PC-3 (cell line): ENCODE results near the gene ACY1. TPM values are rescaled to one million over a fixed set of nuclear protein-coding genes. Genes with fewer than 3 reads are reported as not detected.

ENCODE experiments used
- ATAC-seq: fragments of 200-7000 bp; cut with Tn5 transposase; 2 replicates; pipeline ENCODE4 v1.9.1; 2020; ENCODE audit warnings: mild to moderate bottlenecking, moderate library complexity
- BruUV-seq: library from RNA; stranded (reverse); fragments of 400-500 nt; replicated peaks from 2 replicates; lab custom pipeline; 2021; lab: Mats Ljungman, UMichigan
- CTCF ChIA-PET: fragments of 300-600 bp; sonication (Branson Sonifier 250); formaldehyde crosslinking; loops from one replicate; lab custom pipeline; 2022; ENCODE audit warnings: antibody characterized with exemption; lab: Charles Lee
- POLR2A ChIA-PET: fragments of 300-600 bp; sonication (Branson Sonifier 250); formaldehyde crosslinking; loops from one replicate; lab custom pipeline; 2022; ENCODE audit warnings: antibody characterized with exemption; ENCODE audit not compliant: unreplicated experiment; lab: Charles Lee
- DNase-seq: peaks from one replicate; pipeline ENCODE4 v3.0.0-alpha.2; 2015
- H2AFZ ChIP-seq: fragments of 300-600 bp; sonication (generic); 2 replicates; pipeline ENCODE4 v1.6.0; 2016; ENCODE audit warnings: antibody characterized with exemption, low read length
- H3F3A ChIP-seq: fragments of 300-600 bp; sonication (generic); one replicate; pipeline ENCODE4 v1.6.0; 2017; ENCODE audit warnings: antibody characterized with exemption, low read length, control low read depth, mild to moderate bottlenecking; ENCODE audit not compliant: unreplicated experiment
- H3K27ac ChIP-seq: fragments of 300-600 bp; sonication (generic); 2 replicates; pipeline ENCODE4 v1.5.1; 2016; ENCODE audit warnings: mild to moderate bottlenecking, low read length
- H3K27me3 ChIP-seq: fragments of 300-600 bp; sonication (generic); 2 replicates; pipeline ENCODE4 v1.6.1; 2016; ENCODE audit warnings: low read length, mixed read lengths
- H3K36me3 ChIP-seq: fragments of 300-600 bp; sonication (generic); 2 replicates; pipeline ENCODE4 v1.6.1; 2016; ENCODE audit warnings: low read depth, mixed run types, low read length, mixed read lengths
- H3K4me1 ChIP-seq: fragments of 300-600 bp; sonication (generic); 2 replicates; pipeline ENCODE4 v1.5.1; 2016; ENCODE audit warnings: low read length; ENCODE audit not compliant: insufficient read depth
- H3K4me2 ChIP-seq: fragments of 300-600 bp; sonication (generic); 2 replicates; pipeline ENCODE4 v1.6.0; 2016; ENCODE audit warnings: low read length
- H3K4me3 ChIP-seq: fragments of 300-600 bp; sonication (generic); 2 replicates; pipeline ENCODE4 v1.5.1; 2016; ENCODE audit warnings: mild to moderate bottlenecking, low read length, mixed read lengths
- H3K79me2 ChIP-seq: fragments of 300-600 bp; sonication (generic); 2 replicates; pipeline ENCODE4 v1.6.1; 2017; ENCODE audit warnings: low read length, mixed read lengths
- H3K9ac ChIP-seq: fragments of 300-600 bp; sonication (generic); 2 replicates; pipeline ENCODE4 v1.6.0; 2016; ENCODE audit warnings: mild to moderate bottlenecking, low read length
- H3K9me2 ChIP-seq: fragments of 300-600 bp; sonication (generic); replicated peaks from 2 replicates; pipeline ENCODE4 v1.6.1; 2016; ENCODE audit warnings: mixed run types, low read length, mixed read lengths
- H3K9me3 ChIP-seq: fragments of 300-600 bp; sonication (generic); 2 replicates; pipeline ENCODE4 v1.6.1; 2016; ENCODE audit warnings: low read length, mixed read lengths
- H4K20me1 ChIP-seq: fragments of 300-600 bp; sonication (generic); 2 replicates; pipeline ENCODE4 v1.6.1; 2016; ENCODE audit warnings: low read length, mixed read lengths
- EZH2 ChIP-seq: fragments of 300-600 bp; sonication (generic); IDR thresholded peaks from one replicate; pipeline ENCODE4 v1.6.1; 2017; ENCODE audit warnings: antibody characterized with exemption, mild to moderate bottlenecking, low read length; ENCODE audit not compliant: unreplicated experiment
- EZH2phosphoT487 ChIP-seq: fragments of 300-600 bp; sonication (generic); IDR thresholded peaks from 2 replicates; pipeline ENCODE4 v1.6.1; 2018; ENCODE audit warnings: mild to moderate bottlenecking, antibody characterized with exemption, low read length, borderline replicate concordance
- intact Hi-C: fragments of 100-400 bp; cut with micrococcal nuclease; formaldehyde crosslinking; loops from 2 replicates; pipeline ENCODE4 v1.9.0; 2023
- total RNA-seq: library from RNA; depleted of rRNA; stranded (reverse); fragments of >200 nt; gene quantifications from 2 replicates; pipeline ENCODE4 v1.2.3, GENCODE V29; 2014
- TF ChIP-seq, protein P1 (sequence below): fragments of 300-600 bp; sonication (generic); conservative IDR thresholded peaks from 2 replicates; pipeline ENCODE4 v1.5.1; 2017; ENCODE audit warnings: antibody characterized with exemption, low read depth, mild to moderate bottlenecking, low read length

Gene ACY1
- total RNA-seq, 1 experiment from 2014 or later: 71.3 TPM

DNA sequence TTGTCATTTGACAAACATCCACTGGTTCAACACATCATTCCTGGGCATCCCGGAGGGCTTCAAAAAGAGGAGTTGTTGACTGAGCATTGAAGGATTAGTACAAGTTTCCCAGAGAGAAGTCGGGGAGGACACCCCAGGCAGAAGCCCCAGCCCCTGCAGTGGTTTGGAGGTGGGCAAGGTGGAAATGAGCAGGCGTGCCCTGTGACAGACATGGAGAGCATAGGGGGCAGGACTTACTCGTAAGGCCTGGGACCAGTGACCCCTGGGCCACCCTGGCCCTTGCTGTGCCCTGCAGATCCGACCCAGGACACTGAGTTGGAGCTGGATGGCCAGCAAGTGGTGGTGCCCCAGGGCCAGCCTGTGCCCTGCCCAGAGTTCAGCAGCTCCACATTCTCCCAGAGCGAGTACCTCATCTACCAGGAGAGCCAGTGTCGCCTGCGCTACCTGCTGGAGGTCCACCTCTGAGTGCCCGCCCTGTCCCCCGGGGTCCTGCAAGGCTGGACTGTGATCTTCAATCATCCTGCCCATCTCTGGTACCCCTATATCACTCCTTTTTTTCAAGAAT is 35.2 kb upstream of the ACY1 start:
- Histone ChIP-seq H3K4me3 (no peak overlapping the region), H3K4me2 (no peak overlapping the region), H2AFZ (no peak overlapping the region), H3K9me2 (no peaks in the 10 kb centered on the region), H3K79me2 (no peaks in the 10 kb centered on the region), H3K36me3 (no peaks in the 10 kb centered on the region), H3K27me3 (no peaks in the 10 kb centered on the region), H3K9ac (no peak overlapping the region), H3K4me1 (peaks cover 6% of the 10 kb centered on the region), H4K20me1 (no peaks in the 10 kb centered on the region), H3F3A (no peaks in the 10 kb centered on the region), H3K27ac (no peak overlapping the region), H3K9me3 (no peaks in the 10 kb centered on the region)
- DNase-seq (no peak), ATAC-seq (no peak)
- CTCF ChIA-PET: no interaction called here
- TF ChIP-seq EZH2phosphoT487 (no peak), EZH2 (no peak)
- TF ChIP-seq, protein P1, sequence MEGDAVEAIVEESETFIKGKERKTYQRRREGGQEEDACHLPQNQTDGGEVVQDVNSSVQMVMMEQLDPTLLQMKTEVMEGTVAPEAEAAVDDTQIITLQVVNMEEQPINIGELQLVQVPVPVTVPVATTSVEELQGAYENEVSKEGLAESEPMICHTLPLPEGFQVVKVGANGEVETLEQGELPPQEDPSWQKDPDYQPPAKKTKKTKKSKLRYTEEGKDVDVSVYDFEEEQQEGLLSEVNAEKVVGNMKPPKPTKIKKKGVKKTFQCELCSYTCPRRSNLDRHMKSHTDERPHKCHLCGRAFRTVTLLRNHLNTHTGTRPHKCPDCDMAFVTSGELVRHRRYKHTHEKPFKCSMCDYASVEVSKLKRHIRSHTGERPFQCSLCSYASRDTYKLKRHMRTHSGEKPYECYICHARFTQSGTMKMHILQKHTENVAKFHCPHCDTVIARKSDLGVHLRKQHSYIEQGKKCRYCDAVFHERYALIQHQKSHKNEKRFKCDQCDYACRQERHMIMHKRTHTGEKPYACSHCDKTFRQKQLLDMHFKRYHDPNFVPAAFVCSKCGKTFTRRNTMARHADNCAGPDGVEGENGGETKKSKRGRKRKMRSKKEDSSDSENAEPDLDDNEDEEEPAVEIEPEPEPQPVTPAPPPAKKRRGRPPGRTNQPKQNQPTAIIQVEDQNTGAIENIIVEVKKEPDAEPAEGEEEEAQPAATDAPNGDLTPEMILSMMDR: no peak
- POLR2A ChIA-PET: interaction anchor here (0.7 kb wide), 1 partner anchor 563 kb away, joined by 3 read pairs; the partner anchor contains the start of gene MANF
- intact Hi-C loops: no loop called here
- no TSS peak for BruUV-seq

DNA sequence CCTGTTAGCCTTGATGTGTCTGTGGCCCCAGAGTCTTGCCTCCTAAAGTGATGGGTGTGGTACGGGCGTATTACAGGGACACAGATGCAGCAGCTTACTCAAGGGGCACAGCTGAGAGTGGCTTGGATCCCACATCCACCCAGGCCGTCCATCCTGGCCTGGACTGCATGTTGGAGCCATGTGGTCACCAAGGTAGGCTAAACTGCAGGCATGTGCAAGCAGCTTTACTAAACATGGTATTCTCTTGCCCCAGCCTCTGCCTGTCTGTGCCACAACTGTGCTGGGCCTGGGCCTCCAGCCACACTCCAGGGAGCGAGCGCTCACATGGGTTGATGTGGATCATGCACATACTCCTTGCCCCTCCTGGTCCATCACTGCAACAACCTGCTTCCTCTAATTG is 34.2 kb upstream of the ACY1 start:
- H3K4me1 ChIP-seq: 0 out of 2 replicates have a peak, but pooled peaks cover 6% of the 10 kb centered on the region
- no peaks in the 10 kb centered on the region for H3K79me2 ChIP-seq
- intact Hi-C loops: no loop called here
- DNase-seq (no peak), ATAC-seq (no peak)
- ChIA-PET CTCF (no interaction called here), POLR2A (no interaction called here)
- H3K36me3 ChIP-seq: no peaks in the 10 kb centered on the region
- H3K9me2 ChIP-seq: no peaks in the 10 kb centered on the region
- H3K4me2 ChIP-seq: no peak overlapping the region
- no peaks in the 10 kb centered on the region for H3K9me3 ChIP-seq
- no TSS peak for BruUV-seq
- H3F3A ChIP-seq: no peaks in the 10 kb centered on the region
- no peaks in the 10 kb centered on the region for H4K20me1 ChIP-seq
- no peaks in the 10 kb centered on the region for H3K27me3 ChIP-seq
- no peak overlapping the region for H3K4me3 ChIP-seq
- TF ChIP-seq, protein P1: no peak
- TF ChIP-seq EZH2phosphoT487: no peak
- no peak for TF ChIP-seq EZH2
- H2AFZ ChIP-seq: no peak overlapping the region
- H3K27ac ChIP-seq: no peak overlapping the region
- H3K9ac ChIP-seq: no peak overlapping the region

DNA sequence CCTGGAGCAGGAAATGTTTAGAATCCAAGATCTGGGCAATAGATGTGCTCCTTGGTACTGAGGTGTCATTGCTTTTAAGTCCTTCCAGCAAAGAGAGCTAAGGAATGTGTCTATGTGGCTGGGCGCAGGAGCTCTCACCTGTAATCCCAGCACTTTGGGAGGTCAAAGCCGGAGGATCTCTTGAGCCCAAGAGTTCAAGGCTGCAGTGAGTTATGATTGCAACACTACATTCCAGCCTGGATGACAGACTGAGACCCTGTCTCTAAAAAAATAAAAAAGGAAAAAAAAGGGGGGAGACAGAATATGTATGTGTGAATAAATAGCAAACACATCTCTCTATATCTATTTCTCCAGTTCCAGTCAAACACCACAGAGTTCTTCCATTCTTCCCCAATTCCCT is 32.4 kb upstream of the ACY1 start:
- no peaks in the 10 kb centered on the region for H3K27me3 ChIP-seq
- no peak overlapping the region for H3K27ac ChIP-seq
- 0 out of 2 replicates have a peak, but pooled peaks cover 6% of the 10 kb centered on the region for H3K4me1 ChIP-seq
- CTCF ChIA-PET: no interaction called here
- DNase-seq: no peak
- H3K9me2 ChIP-seq: no peaks in the 10 kb centered on the region
- H4K20me1 ChIP-seq: no peaks in the 10 kb centered on the region
- H3K36me3 ChIP-seq: no peaks in the 10 kb centered on the region
- intact Hi-C loops: no loop called here
- H3K9ac ChIP-seq: no peak overlapping the region
- no TSS peak for BruUV-seq
- H2AFZ ChIP-seq: no peak overlapping the region
- H3K9me3 ChIP-seq: no peaks in the 10 kb centered on the region
- ATAC-seq: no peak
- no peak for TF ChIP-seq EZH2phosphoT487
- TF ChIP-seq, protein P1: no peak
- no peaks in the 10 kb centered on the region for H3F3A ChIP-seq
- H3K4me2 ChIP-seq: no peak overlapping the region
- no peak overlapping the region for H3K4me3 ChIP-seq
- POLR2A ChIA-PET: no interaction called here
- H3K79me2 ChIP-seq: no peaks in the 10 kb centered on the region
